ENCODE results near the gene CASKIN2.

The CASKIN2 gene

DNA sequence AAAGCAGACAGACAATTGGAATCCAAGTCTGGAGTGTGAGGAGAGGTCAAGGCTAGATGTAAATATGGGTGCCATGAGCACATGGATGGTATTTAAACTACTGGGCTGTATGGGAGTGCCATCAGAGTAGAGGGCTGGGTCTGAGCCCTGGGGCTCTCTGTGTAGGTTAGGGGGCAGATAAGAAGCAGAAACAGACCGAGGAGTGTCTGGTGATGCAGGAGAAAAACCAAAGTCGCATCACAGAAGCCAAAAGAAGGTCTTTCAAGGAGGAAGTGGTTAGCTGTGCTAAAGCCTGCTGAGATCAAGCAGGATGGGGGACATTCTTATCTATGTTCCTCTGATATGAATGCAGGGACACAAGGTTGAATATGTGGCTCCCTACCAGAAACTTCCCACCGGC, 2.9 kb upstream of the CASKIN2 start:
- DNase-seq, result peak; percentile 83

DNA sequence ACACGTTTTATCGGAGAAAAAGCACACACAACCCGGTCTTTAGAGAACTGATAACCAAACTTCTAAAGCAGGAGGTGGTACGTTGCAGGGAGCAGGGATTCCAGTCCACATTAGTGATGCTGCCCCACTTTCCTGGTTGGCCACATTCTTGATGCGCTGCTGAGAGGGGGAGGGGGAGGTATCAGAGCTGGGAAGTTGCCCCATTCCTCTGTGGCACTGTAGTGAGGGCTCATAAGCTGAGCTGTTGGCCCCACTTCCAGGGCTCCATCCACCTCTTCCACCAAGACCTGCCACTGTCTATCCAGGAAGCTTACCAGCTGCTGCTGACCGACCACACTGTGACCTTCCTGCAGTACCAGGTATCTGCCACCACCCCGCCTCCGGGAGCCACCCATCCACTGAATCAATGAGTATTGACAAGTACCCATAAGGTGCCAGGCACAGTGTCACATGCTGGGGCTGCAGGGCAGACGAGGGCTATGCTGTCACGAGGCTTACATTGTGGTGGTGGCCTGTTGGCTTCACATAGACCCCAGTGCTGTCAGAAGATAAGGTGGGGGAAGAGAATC, 2.0 kb upstream of the CASKIN2 start:
- DNase-seq, result no peak

GRCh38 chr17:75516619-75517296, 1.4 kb upstream of the CASKIN2 start:
- peak; percentile 46 for DNase-seq

DNA sequence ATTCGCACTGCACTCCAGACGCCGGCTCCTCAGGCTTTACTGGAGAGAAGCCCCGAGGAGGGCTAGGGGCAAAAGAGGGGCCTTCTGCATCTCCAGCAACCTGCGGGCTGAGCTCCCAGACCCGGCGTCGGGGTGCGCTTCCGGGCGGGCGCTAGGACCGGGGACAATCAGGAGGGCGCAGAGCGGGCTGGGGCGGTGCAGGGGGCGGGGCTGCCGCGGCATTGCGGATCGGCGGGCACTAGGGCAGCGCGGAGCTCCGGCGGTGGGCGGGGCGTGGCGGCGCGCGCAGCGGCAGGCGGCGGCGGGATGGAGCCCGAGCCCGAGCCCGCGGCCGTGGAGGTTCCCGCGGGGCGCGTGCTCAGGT, 900 bp upstream of the CASKIN2 start, which contains the start of gene TSEN54:
TSS of gene TSEN54 (plus strand) at position 274 of the 364 bp plus-strand sequence. CDS start at position 307, 33 bp downstream.
- peak; percentile 87 for DNase-seq

- DNase-seq, result no peak
Observed at GRCh38 chr17:75514919-75515495, 330 bp downstream of the CASKIN2 start.

- DNase-seq, result no peak
Observed at GRCh38 chr17:75514299-75514918, 928 bp downstream of the CASKIN2 start.

GRCh38 chr17:75513641-75514000, 1.7 kb downstream of the CASKIN2 start:
- DNase-seq, result no peak

DNA sequence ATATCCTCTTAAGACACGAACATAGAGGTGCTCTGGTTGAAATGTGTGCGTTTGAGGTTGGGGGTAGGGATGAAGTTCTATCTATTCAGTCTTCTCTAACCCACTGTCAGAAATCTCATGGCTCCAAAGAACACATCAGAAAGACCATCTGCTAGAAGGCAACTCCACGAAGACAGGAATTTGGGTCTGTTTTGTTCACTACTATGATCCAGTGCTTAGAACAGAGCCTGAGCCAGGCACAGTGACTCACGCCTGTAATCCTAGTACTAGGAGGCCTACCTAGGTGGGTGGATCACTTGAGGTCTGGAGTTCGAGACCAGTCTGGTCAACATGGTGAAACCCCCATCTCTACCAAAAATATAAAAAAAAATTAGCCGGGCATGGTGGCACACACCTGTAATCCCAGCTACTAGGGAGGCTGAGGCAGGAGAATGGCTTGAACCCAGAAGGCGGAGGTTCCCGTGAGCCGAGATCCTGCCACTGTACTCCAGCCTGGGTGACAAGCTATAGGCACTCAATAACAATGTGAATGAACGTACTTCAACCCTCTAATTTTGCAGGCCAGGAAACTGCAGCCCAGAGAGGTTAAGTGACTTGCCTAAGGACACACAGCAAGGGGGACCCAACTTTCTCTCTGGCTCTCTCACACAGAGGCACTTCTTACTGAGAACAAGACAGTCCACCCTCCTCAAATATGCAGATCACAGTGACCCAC, 2.3 kb downstream of the CASKIN2 start:
- no peak for DNase-seq

DNA sequence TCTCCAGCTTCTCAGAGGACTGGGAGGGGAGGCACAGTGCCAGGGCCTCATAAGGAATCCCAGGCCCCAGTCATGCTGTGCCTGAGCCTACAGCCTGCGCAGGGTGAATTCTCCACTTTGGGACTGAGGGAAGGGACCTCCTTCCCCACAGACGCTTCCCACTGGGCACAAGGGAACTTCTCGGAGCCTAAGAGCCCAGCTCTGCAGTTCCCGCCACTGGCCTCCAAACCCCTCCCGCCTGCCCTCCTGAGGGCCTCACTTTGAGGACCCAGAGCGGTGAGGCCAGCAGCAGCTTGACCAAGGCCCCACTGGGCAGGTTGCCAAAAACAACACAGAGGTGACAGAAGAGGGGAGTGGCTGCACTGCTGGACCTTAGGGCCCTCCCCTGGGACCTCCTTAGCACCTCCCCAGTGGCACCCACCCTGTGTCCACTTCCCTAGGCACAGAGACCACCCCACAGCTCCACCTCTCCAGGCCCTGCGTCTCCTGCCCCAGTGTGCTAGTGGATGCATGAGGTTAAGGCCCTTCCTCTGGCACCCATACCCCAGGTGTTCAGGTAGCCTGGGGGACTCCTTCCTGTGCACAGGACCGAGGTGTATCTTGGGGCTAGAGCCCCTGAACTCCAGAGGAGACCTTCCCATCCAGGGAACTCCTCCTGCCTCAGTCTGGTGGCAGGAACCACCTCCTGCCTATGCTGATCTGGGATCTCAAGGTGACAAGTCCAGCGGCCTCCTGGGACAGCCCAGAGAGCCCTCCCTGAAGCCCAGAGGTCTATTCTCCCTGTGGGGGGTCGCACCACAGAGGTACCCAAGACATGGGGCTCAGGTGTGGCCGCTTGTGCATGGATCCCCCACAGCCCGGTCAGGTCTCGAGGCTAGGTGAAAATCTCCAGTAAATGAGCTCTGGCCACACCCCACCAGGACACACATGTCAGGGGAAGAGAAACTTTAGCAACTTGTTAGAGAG, 3.4 kb downstream of the CASKIN2 start:
- DNase-seq, result no peak

DNA sequence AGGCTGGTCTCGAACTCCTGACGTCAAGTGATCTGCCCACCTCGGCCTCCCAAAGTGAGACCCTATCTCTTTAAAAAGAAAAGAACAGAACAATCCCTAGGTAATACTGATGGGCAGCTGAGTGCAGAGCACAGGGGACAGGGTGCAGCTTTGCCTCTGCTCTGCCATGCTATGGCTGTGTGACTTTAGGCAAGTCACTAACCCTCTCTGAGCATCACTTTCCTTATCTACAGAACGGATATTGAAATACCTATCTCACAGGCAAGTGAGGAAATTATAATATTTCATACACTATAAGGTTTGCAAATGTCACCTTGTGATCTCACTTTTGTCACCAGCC, 4.1 kb downstream of the CASKIN2 start:
- DNase-seq, result no peak

DNA sequence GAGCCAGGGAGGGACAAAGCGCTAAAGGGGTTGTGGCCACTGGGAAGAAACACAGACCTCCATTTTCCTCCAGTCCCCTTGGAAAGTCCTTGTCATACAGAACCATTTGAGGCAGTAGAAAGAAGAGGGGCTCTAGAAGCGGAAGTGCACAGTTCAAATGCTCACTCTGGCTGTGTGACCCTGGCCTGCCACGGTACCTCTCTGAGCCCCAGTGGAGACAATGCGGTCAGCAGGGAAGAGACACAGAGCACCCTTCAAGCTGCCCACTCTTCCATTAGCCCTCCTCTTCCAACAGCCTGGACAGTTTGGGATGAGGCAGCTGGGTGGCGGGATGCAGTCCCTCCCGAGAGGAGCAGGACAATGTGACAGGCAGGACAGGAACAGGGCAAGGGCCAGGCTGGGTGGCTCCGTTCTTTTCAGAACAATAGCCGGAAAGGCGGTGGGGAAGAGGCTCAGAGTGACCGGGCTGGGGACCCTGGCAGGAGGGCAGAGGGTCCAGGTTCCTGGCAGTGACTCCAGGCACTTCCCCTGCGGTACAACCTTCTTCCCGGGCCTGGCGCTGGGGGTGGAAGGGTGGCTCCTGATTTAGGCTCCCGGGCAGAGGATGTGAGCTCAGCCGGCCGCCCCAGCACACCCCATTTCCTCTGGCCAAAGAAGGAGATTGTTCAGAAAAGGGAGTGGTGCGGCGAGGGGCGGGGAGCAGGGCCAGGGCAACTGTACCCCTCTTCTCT, 5.6 kb downstream of the CASKIN2 start:
- no peak for DNase-seq

DNA sequence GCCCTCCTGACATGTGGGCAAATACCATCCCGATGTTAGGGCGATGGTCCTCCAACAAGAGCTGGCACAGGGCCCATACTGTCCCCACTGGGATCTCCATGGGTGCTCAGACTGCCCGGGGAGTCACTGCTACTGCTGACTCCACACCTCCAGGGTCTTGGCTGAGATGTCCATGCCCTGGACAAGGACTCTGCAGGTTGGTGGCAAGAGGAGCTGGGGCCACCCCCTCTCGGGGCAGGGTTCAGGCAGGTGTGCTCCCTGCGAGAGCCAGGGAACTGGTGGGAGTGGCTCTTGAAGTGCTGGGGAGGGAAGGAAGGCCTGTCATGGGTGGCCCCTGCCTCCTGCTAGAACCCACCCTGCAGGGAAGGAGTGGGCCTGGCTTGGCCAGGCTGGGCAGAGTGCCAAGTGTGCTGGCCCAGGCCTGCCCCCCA, 6.4 kb downstream of the CASKIN2 start:
- DNase-seq, result no peak

- no peak for DNase-seq
Observed at GRCh38 chr17:75507733-75508719, 7.3 kb downstream of the CASKIN2 start.

DNA sequence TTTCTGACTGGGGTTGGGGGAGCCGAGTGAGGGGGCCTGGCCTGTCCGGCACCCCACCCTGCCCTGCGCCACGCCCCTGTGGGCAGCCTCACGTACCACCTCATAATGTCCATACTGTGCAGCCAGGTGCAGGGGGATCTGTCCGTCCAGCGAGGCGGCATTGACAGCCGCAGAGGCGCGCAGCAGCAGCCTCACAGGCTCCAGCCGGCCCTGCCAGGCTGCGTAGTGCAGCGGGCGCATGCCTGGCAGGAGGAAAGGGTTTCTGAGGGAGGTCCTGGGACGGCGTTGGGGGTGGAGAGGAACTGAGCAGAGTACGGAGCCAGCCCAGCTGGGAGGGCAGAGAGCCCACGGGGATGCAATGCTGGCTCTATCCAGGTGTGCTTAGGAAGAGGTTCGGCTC, 8.4 kb downstream of the CASKIN2 start:
- no peak for DNase-seq

GRCh38 chr17:75506134-75506533, 9.2 kb downstream of the CASKIN2 start:
- no peak for DNase-seq

DNA sequence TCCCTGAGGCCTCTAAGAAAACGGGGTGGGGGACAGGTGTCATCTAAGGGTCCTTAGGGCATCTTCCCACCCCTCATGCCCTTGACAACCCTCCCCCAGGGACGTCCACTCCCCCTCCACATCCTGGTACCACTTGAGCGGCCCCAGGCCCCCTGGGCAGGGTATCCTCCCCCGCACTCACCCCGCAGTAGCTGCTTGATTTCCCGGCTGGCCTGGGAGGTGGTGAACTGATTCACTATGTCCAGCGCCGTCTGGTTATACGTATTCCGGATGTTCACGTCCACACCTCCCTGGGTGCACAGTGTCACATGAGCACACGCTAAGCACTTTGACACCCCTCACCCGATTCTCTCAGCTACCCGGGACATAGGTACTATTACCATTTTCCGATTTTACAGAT, 9.7 kb downstream of the CASKIN2 start:
- no peak for DNase-seq

DNA sequence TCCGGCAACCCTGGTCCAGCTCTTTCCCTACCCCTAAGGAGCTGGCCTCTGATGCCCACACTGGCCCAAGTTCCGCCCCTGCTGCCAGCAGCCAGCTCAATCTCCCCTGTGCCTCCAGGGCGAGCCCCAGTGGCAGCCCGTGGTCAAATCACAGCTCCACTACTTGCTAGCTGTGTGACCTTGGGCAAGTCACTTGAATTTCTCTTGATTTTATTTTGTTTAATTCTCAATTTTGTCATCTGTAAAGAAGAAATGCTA, 10.3 kb downstream of the CASKIN2 start:
- no peak for DNase-seq

GRCh38 chr17:75504347-75505151, 10.8 kb downstream of the CASKIN2 start:
- DNase-seq, result peak; percentile 47

DNA sequence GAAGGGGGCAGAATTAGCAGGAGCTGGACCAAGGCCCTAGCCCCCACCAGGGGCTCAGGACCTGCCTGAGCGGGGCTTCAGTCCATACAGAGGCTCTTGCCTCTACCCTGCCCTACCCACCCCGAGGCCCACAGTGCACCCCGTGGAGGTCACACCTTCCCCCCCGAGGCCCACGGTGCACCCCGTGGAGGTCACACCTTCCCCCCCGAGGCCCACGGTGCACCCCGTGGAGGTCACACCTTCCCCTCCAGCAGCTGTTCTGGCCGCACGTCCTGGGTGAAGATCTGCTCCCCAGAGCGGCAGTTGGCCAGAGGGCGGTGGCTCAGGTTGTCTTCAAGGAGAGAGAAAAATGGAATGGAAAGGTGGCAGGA, 11.4 kb downstream of the CASKIN2 start:
- DNase-seq, result no peak

All from hematopoietic multipotent progenitor cell treated with erythropoietin and hydrocortisone succinate and interleukin-3 and kit ligand, for 8 days (in vitro differentiated cells).